ENCODE measurements around the gene DCAF7.

DNA sequence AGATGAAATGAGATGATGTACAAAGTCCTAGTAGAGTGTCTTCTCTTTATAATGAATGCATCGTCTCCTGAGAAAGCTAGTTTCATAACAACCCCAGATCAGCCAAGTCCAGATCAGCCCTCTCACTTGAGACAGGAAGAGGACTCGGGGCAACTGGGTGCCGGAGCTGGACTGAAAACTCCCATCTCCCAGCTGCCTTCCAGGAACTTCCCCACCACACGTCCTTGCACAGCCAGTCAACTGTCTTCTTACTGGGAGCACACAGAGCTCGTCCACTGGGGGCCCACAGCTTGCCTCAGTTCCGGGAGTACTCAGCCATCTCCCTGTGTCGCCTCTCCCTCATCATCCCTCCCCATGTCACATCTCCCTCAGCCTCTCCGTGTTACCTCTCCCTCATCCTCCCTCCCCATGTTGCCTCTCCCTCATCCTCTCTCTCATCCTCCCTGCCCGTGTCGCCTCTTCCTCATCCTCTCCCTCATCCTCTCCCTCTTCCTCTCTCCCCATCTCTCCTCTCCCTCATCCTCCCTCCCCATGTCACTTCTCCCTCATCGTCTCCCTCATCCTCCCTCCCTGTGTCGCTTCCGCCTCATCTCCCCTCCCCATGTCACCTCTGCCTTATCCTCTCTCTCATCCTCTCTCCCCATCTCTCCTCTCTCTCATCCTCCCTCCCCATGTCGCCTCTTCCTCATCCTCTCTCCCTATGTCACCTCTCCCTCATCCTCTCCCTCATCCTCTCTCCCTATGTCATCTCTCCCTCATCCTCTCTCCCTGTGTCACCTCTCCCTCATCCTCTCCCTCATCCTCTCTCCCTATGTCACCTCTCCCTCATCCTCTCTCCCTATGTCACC is 49.5 kb upstream of the DCAF7 start:
- TF ChIP-seq, protein P1, sequence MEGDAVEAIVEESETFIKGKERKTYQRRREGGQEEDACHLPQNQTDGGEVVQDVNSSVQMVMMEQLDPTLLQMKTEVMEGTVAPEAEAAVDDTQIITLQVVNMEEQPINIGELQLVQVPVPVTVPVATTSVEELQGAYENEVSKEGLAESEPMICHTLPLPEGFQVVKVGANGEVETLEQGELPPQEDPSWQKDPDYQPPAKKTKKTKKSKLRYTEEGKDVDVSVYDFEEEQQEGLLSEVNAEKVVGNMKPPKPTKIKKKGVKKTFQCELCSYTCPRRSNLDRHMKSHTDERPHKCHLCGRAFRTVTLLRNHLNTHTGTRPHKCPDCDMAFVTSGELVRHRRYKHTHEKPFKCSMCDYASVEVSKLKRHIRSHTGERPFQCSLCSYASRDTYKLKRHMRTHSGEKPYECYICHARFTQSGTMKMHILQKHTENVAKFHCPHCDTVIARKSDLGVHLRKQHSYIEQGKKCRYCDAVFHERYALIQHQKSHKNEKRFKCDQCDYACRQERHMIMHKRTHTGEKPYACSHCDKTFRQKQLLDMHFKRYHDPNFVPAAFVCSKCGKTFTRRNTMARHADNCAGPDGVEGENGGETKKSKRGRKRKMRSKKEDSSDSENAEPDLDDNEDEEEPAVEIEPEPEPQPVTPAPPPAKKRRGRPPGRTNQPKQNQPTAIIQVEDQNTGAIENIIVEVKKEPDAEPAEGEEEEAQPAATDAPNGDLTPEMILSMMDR (IDR thresholded peaks at IDR 0.05) = no peak
- no peak for TF ChIP-seq POLR2AphosphoS5 (IDR thresholded peaks at IDR 0.05)
- TF ChIP-seq POLR2A (IDR thresholded peaks at IDR 0.05) = peak in 1 of 4 donors; percentile 46
